NCI-H146 treated with DMSO at 0.1 percent for 48 hours (cell line): ENCODE measurements around the gene KAZN.
A peak's percentile ranks its signal among the peaks of the same experiment; 100 is the strongest.

Experiments used
- DNase-seq: peaks from one replicate; lab custom pipeline; 2025; ENCODE audit not compliant: unreplicated experiment; lab: John Stamatoyannopoulos, UW

The KAZN gene

GRCh38 chr1:14875524-14876509 is 277.3 kb downstream of the KAZN start:
- peak; percentile 75 for DNase-seq

GRCh38 chr1:14876747-14877146 is 278.3 kb downstream of the KAZN start:
- DNase-seq: no peak

- no peak for DNase-seq
Measured at GRCh38 chr1:14877224-14877623, 278.7 kb downstream of the KAZN start.

GRCh38 chr1:14878124-14878523 is 279.6 kb downstream of the KAZN start:
- no peak for DNase-seq

- no peak for DNase-seq
Measured at GRCh38 chr1:14878951-14879350, 280.5 kb downstream of the KAZN start.

GRCh38 chr1:14880456-14881316 is 282.2 kb downstream of the KAZN start:
- DNase-seq: no peak

GRCh38 chr1:14881775-14882672 is 283.5 kb downstream of the KAZN start:
- no peak for DNase-seq

GRCh38 chr1:14884614-14885175 is 286.2 kb downstream of the KAZN start:
- DNase-seq: no peak

GRCh38 chr1:14887044-14887566 is 288.6 kb downstream of the KAZN start:
- DNase-seq: no peak

- no peak for DNase-seq
Measured at GRCh38 chr1:14887764-14888350, 289.4 kb downstream of the KAZN start.

GRCh38 chr1:14888374-14888773 is 289.9 kb downstream of the KAZN start:
- no peak for DNase-seq

GRCh38 chr1:14889825-14890440 is 291.4 kb downstream of the KAZN start:
- DNase-seq: no peak

GRCh38 chr1:14891991-14892390 is 293.5 kb downstream of the KAZN start:
- DNase-seq: no peak

- DNase-seq: no peak
Measured at GRCh38 chr1:14894811-14895560, 296.5 kb downstream of the KAZN start.

GRCh38 chr1:14895727-14896126 is 297.2 kb downstream of the KAZN start:
- no peak for DNase-seq

- no peak for DNase-seq
Measured at GRCh38 chr1:14896381-14897079, 298.0 kb downstream of the KAZN start.

- DNase-seq: no peak
Measured at GRCh38 chr1:14897080-14897449, 298.6 kb downstream of the KAZN start.

- no peak for DNase-seq
Measured at GRCh38 chr1:14897547-14897946, 299.1 kb downstream of the KAZN start.
